CD1c-positive myeloid dendritic cell (primary cell): ENCODE data around the gene TCHH.
"Not testable (repeated sequence)": the region's sequence is repeated elsewhere in the genome, so short reads cannot be mapped to it uniquely, and the experiment has no call there.

Source experiments
- DNase-seq: peaks from one replicate; pipeline ENCODE4 v3.0.0-alpha.2; 2016; ENCODE audit errors: extremely low spot score

Gene TCHH

GRCh38 chr1:152112101-152112884, 3.0 kb downstream of the TCHH start:
- DNase-seq = peak; percentile 49

GRCh38 chr1:152111515-152111968, 3.7 kb downstream of the TCHH start:
- no peak for DNase-seq

- peak; percentile 35 for DNase-seq
Measured at GRCh38 chr1:152110860-152111514, 4.3 kb downstream of the TCHH start.

GRCh38 chr1:152110365-152110859, 4.8 kb downstream of the TCHH start:
- DNase-seq = peak; percentile 21

GRCh38 chr1:152109998-152110294, 5.3 kb downstream of the TCHH start:
- no peak for DNase-seq

- DNase-seq = no peak
Measured at GRCh38 chr1:152109231-152109997, 5.8 kb downstream of the TCHH start.

- no peak for DNase-seq
Measured at GRCh38 chr1:152108882-152109222, 6.4 kb downstream of the TCHH start.

- peak; percentile 86 for DNase-seq
Measured at GRCh38 chr1:152107984-152108881, 7.0 kb downstream of the TCHH start.

GRCh38 chr1:152107031-152107983, 7.9 kb downstream of the TCHH start:
- DNase-seq = peak; percentile 47

GRCh38 chr1:152104854-152105253, 10.4 kb downstream of the TCHH start:
- no peak for DNase-seq

GRCh38 chr1:152096931-152097330, 18.3 kb downstream of the TCHH start:
- DNase-seq = no peak

- DNase-seq = no peak
Measured at GRCh38 chr1:152089014-152089674, 26.1 kb downstream of the TCHH start, which contains the start of gene TCHHL1. Gene TCHHL1, minus strand, starts transcription at chr1:152089064. Its CDS starts 921 bp downstream, at chr1:152088143.

GRCh38 chr1:152086760-152087159, 28.5 kb downstream of the TCHH start:
- no peak for DNase-seq

GRCh38 chr1:152084853-152085252, 30.4 kb downstream of the TCHH start:
- no peak for DNase-seq

- DNase-seq = not testable (repeated sequence)
Measured at GRCh38 chr1:152081026-152081425, 34.2 kb downstream of the TCHH start.

GRCh38 chr1:152080494-152080893, 34.8 kb downstream of the TCHH start:
- DNase-seq = not testable (repeated sequence)

GRCh38 chr1:152078831-152079441, 36.3 kb downstream of the TCHH start:
- no peak for DNase-seq

GRCh38 chr1:152072311-152072710, 42.9 kb downstream of the TCHH start:
- DNase-seq = no peak

GRCh38 chr1:152071123-152071522, 44.1 kb downstream of the TCHH start:
- no peak for DNase-seq
